Measurements from ENCODE around the gene TMEM192.
"Not testable (repeated sequence)": the region's sequence is repeated elsewhere in the genome, so short reads cannot be mapped to it uniquely, and the experiment has no call there.

TMEM192 gene

GRCh38 chr4:165112368-165113121, at the start of gene TMEM192:
TMEM192 (minus strand) TSS chr4:165112860; CDS start chr4:165112773, 87 bp downstream.
- DNase-seq = peak; percentile 97

- DNase-seq = no peak
These were observed 46.1 kb upstream of the TMEM192 start for GRCh38 chr4:165158762-165159161.

- no peak for DNase-seq
These were observed 44.2 kb upstream of the TMEM192 start for GRCh38 chr4:165156906-165157305.

GRCh38 chr4:165154482-165154881, 41.8 kb upstream of the TMEM192 start:
- DNase-seq = no peak

- no peak for DNase-seq
These were observed 39.9 kb upstream of the TMEM192 start for GRCh38 chr4:165152527-165152926.

- no peak for DNase-seq
These were observed 39.1 kb upstream of the TMEM192 start for GRCh38 chr4:165151734-165152133.

- no peak for DNase-seq
These were observed 37.9 kb upstream of the TMEM192 start for GRCh38 chr4:165150545-165150944.

- DNase-seq = no peak
These were observed 26.2 kb upstream of the TMEM192 start for GRCh38 chr4:165138843-165139242.

- no peak for DNase-seq
These were observed 24.5 kb upstream of the TMEM192 start for GRCh38 chr4:165137205-165137604.

- DNase-seq = no peak
These were observed 23.9 kb upstream of the TMEM192 start for GRCh38 chr4:165136529-165136928.

GRCh38 chr4:165133150-165133549, 20.5 kb upstream of the TMEM192 start:
- no peak for DNase-seq

- peak; percentile 81 for DNase-seq
These were observed 18.7 kb upstream of the TMEM192 start for GRCh38 chr4:165131247-165131832.

- no peak for DNase-seq
These were observed 17.3 kb upstream of the TMEM192 start for GRCh38 chr4:165129924-165130323.

- DNase-seq = not testable (repeated sequence)
These were observed 13.3 kb upstream of the TMEM192 start for GRCh38 chr4:165125869-165126499.

- DNase-seq = no peak
These were observed 11.8 kb upstream of the TMEM192 start for GRCh38 chr4:165124488-165124887.

GRCh38 chr4:165118256-165118909, 5.7 kb upstream of the TMEM192 start:
- DNase-seq = no peak

- no peak for DNase-seq
These were observed 2.6 kb upstream of the TMEM192 start for GRCh38 chr4:165115301-165115700.

GRCh38 chr4:165111906-165112367, 723 bp downstream of the TMEM192 start:
- DNase-seq = no peak

GRCh38 chr4:165106518-165106917, 6.1 kb downstream of the TMEM192 start:
- no peak for DNase-seq

GRCh38 chr4:165101641-165102040, 11.0 kb downstream of the TMEM192 start:
- DNase-seq = no peak

GRCh38 chr4:165096776-165097175, 15.9 kb downstream of the TMEM192 start:
- DNase-seq = no peak

GRCh38 chr4:165095291-165095690, 17.4 kb downstream of the TMEM192 start:
- DNase-seq = no peak

- no peak for DNase-seq
These were observed 17.8 kb downstream of the TMEM192 start for GRCh38 chr4:165094873-165095272.
